AML-193 (cell line): ENCODE measurements around the gene THRA.
"Not testable (repeated sequence)": the region's sequence is repeated elsewhere in the genome, so short reads cannot be mapped to it uniquely, and the experiment has no call there.

ENCODE experiments used
- DNase-seq, 2 experiments: peaks; one replicate each; lab custom pipeline; 2025; lab: John Stamatoyannopoulos, UW

Gene THRA

DNA sequence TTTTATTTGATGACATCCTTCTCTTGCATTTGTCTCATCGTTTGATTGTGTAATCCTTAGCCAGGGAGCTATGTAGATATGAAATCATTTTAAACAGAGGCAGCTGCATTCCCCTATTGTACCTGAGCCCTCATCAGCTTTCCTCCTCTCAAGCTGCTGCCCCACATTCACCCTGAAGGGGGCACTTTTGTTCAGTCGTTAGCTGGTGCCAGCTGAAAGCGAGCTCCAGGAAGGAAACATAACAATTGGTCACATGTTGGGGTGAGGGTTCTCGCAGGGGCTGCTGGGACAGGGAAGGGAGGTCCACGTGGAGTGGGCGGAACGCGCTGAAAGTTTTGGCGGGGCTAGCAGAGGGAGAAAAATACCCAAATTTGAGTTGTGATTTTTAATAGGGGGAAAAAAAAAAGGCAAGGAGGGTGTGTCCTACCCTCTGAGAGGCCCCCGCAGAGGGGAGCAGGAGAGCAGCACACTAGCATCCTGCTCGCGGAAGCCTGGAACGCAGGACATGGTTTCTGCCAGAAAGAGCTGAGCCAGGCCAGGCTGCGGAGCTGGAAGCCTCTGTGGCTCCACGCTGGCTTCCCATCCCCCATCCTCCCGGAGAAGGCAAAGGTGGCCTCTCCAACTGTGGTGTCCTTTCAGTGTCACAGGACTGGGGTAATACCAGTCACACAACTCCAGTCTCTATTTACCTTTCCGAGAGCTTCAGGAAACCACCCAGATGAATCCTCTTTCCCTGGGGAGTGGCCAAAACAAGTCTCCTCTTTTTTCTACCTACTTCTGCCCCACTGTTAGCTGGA lies 50.5 kb downstream of the THRA start:
- peak; percentile 99 for DNase-seq

DNA sequence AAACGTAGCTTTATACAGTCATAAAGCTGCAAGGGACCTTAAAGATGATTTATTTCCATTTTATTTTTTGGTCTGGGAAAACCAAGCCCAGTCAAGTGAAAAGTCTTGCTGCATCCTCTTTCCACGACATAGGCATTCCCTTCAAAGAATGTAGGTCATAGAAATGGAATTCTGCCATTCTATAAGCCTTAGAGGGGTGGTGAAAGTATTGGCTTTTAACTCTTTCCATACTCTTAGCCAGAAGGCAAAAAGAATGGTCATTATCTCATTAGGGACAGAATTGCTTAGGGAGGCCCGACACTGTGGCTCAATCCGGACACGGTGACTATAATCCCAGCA lies 51.1 kb downstream of the THRA start:
- no peak for DNase-seq

DNA sequence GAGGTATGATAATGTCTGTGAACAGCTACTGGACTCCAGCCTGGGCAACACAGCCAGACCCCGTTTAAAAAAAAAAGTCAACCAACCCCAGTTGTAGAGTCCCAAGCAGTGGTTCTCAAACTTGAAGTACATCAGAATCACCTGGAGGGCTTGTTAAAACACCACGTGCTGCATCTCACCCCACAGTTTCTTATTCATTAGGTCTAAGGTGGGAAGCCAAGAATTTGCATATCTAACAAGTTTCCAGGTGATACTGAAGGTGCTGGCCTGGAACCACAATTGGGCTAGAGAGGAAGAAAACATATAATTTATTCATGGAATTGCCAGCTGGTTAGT lies 52.3 kb downstream of the THRA start:
- no peak for DNase-seq

DNA sequence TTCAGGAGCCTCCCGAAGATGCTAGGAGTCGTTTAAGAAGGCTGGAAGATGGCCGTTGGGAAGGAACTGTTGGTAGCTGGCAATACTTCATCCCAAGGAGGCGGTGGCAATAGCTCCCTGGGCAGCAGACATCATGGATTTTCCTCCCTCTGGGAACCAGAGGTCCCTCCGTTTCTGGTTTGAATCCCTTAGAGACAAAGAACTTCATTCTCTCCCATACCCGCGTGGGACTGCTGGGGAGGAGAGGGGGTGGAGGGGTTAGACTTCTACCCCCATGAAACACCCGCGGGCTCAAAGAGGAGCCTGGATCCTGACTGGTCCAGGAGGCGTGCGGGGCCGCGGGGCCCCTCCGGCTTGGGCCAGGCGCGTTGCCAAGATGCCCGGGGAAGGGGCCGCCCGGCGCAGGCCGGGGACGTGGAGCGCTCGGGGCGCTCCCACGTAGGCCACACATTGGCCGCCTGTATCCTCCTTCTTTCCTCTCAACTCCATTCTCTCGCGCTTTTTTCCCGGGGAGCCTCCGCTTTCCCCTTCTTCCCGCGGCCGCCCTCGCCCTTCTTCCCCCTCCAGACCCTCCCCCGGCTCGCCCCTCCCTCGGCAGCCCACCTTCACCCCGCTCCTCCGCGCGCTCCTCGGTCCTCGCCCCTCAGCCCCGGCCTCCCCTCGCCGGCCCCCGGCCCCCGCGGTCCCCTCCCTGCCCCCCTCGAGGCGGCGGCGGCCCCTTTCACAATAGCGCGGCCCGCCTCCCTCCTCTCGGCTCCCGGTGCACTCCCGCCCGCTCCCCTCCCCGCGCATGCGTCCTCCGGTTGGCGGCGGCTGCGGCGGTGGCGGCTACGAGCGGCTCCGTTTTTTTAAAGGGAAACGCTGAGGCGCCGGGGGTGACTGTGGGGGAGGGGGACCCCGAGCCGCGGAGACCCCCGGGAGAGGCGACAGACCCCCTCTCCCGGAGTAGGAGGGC lies 58.7 kb downstream of the THRA start, which contains the start of gene MSL1:
Gene MSL1 (plus strand): TSS at position 791 of the 955 bp plus-strand sequence. CDS start 642 bp downstream, outside the sequence.
- DNase-seq: peak; percentile 65 to 66

DNA sequence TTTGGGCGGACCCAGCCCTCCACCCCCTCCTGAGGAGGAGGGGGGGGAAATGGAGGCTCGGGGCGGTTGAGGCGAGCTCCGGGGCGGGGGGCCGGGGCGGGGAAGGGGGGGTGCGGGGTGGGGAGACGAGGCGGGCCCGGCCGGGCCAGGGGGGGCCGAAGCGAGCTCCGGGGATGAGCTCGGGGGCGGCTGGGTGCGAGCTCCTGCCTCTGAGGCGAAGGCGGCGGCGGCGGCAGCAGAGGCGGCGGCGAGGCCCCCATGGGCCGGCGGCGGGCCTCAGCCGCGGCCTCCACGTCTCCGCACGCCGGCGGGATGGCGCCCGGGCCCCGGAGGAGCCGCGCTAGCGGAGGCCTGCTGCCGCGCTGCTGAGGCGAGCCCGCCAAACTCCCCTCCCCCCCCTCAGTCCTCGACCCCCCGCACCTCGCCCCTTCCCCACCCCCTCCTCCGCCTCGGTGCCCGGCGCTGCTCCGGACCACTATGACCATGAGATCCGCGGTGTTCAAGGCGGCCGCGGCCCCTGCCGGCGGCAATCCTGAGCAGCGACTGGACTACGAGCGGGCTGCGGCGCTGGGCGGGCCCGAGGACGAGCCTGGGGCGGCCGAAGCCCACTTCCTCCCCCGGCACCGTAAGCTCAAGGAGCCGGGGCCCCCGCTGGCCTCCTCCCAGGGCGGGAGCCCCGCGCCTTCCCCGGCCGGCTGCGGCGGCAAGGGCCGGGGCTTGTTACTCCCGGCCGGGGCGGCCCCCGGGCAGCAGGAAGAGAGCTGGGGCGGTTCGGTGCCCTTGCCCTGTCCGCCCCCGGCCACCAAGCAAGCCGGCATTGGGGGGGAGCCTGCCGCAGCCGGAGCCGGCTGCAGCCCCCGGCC lies 59.6 kb downstream of the THRA start:
- peak in 1 of 2 experiments; percentile 29 for DNase-seq

DNA sequence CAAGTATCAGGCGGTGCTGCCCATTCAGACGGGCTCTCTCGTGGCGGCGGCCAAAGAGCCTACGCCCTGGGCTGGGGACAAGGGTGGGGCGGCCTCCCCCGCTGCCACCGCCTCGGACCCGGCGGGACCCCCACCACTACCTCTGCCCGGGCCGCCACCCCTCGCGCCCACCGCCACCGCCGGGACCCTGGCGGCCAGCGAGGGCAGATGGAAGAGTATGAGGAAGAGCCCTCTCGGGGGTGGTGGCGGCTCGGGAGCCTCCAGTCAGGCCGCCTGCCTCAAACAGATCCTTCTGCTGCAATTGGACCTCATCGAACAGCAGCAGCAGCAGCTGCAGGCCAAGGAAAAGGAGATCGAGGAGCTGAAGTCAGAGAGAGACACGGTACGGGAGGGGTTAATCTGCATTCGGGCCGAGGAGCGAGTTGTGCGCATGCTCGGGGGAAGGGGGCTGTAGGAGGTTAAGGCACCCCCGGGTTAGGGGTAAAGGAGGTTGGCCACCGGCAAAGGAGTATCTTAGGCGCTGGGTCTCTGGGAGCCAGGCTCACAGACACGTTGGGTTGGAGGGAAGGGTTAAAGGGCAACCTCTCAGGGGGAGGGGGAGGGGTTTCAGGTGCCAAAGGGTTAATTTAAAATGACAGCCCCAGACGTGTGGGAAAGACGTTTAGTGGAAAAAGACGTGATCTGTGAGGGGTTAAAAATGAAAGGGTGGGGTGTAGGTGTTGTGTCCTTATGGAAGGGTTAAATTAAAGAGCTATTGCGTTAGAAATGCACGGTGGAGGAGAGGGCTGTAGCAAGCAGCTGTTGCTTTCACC lies 60.4 kb downstream of the THRA start:
- DNase-seq: peak in 1 of 2 experiments; percentile 34

DNA sequence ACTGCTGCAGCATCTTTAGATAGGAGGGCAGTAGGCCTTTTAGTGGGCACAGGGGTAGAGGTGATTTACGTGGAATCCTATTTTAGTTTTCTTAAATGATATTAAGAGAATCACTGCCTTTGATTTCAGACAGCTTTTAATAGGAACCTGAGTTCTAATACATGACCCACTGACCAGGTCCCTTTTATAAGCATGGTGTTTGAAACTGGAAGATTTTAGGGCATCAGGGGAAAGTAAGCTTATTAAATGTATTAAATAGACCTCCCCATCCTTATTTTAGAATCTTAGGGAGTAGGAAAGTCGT lies 61.0 kb downstream of the THRA start:
- no peak for DNase-seq

DNA sequence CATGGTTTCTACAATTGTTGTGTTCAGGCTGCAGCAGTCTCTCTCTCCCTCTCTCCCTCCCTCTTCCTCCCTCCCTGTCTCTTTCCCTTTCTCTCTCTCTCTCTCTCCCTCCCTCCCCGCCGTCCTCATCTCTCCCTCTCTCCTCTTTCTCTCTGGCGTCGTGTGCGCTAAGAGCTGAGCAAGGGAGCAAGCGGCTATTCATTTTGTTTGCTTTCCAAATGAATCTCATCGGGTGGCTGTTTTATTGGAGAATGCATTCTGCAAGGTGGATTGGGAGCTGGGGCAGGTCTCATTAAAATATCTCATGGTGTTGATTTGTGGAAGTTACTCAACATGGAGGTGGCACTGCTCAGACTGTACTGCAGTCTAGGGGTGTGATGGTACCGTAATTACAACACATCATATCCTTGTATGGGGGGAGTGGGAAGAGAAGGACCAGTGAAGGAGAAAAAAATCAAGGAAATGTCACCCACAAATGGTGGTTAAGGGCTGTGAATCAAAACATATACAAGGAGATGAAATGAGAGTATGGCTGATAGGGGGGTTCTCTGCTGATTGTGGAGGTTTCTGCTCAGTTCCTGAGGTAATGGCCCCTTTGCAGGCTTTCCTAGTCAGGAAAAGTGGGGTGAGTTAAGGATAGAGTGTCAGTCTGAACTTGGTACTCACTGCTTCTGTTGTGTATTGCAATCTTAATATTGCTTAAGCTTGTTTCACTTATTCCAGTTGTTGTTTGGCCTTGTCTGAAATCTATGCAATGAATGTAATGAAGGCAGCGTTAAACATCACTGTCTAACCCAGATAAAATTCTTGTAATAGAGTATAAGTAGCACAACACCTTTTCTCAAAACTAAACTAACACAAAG lies 61.7 kb downstream of the THRA start:
- DNase-seq: peak; percentile 40 to 46

DNA sequence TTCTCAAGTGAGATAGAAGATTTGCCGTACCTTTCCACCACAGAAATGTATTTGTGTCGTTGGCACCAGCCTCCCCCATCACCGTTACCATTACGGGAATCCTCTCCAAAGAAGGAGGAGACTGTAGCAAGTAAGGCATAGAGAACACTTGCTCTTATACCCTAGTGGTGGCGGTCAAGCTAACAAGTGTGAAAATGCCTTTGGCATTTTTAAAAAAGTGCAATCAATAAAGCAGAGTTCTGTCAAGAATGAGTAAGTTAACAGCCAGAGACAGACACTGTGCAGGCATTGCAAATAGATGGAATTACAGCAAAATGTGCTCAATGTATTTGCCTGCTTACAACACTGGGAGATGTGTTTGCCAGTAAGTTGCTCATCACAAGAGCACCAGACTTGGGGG lies 66.7 kb downstream of the THRA start:
- DNase-seq: no peak

DNA sequence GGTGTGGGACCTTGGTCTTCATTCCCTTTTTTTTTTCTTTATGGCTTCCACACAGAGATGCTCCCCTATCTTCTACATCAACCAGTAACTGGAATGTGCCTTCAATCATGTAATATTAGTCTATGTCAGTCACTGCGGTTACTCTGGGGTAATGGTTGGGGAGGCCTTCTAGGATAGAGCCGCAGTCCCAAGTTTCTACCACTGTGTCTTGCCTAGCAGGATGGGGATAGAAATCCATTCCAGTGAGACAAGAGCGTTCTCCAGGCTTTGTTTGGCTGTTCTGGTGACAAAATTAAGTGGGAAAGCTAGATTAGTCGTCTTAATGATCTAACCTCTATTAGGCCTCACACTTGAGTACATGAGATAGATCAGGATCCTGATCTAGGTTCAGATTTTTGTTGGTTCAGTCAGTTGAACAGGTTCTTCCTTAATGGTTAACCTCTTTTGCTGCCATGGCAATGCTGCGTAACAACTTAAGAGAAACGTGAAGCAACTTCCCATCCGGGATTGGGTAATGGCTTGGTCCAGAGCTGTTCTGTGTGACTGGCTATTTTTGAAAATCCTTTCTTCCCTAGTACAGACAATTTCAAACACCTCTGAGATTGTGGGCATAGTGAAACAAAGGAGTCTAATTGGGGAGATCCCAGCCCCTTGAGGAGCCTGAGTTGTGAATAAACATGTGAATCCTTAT lies 67.7 kb downstream of the THRA start:
- peak; percentile 99 for DNase-seq

DNA sequence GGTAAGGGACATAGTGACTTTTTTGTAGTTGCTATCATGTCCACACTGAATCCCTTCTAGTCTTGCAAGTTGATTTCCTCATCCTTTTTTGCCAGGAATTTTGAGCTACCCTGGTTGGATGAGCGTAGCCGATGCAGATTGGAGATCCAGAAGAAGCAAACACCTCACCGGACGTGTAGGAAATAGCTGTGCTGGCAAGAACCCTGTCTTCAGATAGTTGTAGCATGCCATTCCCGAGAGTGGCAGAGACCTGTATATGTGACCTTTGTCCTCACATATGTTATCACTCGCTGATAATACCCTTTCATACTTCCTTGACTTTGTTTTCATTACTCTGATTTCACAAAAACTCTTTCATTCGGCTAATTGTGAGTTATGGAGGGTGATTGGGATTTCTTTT lies 71.4 kb downstream of the THRA start:
- DNase-seq: no peak

DNA sequence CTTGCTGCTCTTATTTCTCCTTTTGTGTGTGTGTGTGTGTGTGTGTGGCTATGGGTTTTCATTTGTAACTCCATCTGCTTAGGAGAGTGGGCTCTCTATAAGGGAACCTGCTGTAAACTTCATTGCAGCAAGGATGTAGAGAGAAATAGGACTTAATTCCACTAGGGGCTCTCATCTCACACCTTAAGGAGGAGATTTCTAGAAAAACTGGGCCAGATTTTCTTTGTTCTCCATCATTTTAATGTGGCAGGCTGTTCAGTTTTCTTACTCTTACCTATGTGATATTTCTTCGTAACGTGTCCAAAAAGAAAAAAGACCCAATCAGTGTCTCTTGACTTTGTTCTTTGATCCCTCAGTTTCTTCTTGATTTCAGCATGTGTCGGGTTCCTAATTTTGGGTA lies 73.1 kb downstream of the THRA start:
- no peak for DNase-seq

DNA sequence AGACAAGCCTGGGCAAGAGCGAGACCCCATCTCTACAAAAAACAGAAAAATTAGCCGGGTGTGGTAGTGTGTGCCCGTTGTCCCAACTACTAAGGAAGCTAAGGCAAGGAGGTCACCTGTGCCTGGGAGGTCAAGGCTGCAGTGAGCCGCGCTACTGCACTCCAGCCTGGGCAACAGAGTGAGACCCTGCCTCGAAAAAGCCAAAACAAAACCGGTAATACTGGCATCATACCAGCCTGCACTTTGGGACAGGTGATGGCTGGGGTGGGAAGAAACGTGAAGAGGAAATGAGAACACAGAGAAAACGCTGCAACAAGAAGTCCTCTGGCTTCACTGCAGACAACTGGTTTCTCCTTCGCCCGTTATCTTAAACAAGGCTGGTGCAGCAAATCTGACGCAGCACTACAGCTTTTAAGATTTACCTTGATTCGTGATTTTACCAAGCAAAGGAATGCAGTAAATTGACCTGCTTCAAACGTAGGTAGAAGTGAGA lies 76.8 kb downstream of the THRA start:
- peak in 1 of 2 experiments; percentile 65 for DNase-seq

DNA sequence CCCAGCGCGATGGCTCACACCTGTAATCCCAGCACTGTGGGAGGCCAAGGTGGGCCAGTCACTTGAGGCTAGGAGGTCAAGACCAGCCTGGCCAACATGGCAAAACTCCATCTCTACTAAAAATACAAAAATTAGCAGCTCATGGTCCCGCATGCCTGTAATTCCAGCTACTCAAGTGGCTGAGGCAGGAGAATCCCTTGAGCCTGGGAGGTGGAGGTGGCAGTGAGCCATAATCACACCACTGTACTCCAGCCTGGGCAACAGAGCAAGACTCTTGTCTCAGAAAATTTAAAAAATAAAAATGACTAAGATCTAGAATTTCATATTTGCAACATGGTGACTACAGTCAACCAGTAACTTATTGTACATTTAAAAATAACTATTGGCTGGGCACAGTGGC lies 80.4 kb downstream of the THRA start:
- not testable (repeated sequence) for DNase-seq
